SJSA1 (cell line): ENCODE data around the gene NAPG. TPM values are rescaled to one million over a fixed set of nuclear protein-coding genes. Genes with fewer than 3 reads are reported as not detected.
"Not testable (repeated sequence)": the region's sequence is repeated elsewhere in the genome, so short reads cannot be mapped to it uniquely, and the experiment has no call there.

ENCODE experiments used
- DNase-seq, 2 experiments: peaks; one replicate each; pipeline ENCODE4 v3.0.0-alpha.2; 2015 to 2020; ENCODE audit warnings: low spot score in 2 of 2, low read depth in 1 of 2
- H3K27ac ChIP-seq: fragments of 250-450 bp; sonication (Bioruptor Pico); 2 replicates; pipeline ENCODE4 v1.5.1; 2020; ENCODE audit warnings: mild to moderate bottlenecking, moderate library complexity
- H3K27me3 ChIP-seq: fragments of 250-450 bp; sonication (Bioruptor Pico); replicated peaks from 2 replicates; pipeline ENCODE4 v1.5.1; 2020; ENCODE audit warnings: mild to moderate bottlenecking, moderate library complexity
- H3K36me3 ChIP-seq: fragments of 250-450 bp; sonication (Bioruptor Pico); 2 replicates; pipeline ENCODE4 v1.5.1; 2020; ENCODE audit warnings: mild to moderate bottlenecking
- H3K4me1 ChIP-seq: fragments of 250-450 bp; sonication (Bioruptor Pico); replicated peaks from 2 replicates; pipeline ENCODE4 v1.6.1; 2021; ENCODE audit warnings: mild to moderate bottlenecking
- H3K4me3 ChIP-seq: fragments of 250-450 bp; sonication (Bioruptor Pico); 2 replicates; pipeline ENCODE4 v1.5.1; 2020; ENCODE audit warnings: mild to moderate bottlenecking
- H3K9me3 ChIP-seq: fragments of 250-450 bp; sonication (Bioruptor Pico); replicated peaks from 2 replicates; pipeline ENCODE4 v1.5.1; 2020; ENCODE audit warnings: mild to moderate bottlenecking
- total RNA-seq: library from RNA; depleted of rRNA; stranded (reverse); fragments of >200 nt; shearing (Covaris generic); gene quantifications from 2 replicates; pipeline ENCODE4 v1.2.3, GENCODE V29; 2014; rRNA removed

NAPG gene
- total RNA-seq, 1 experiment from 2014 or later, result 62.4 TPM

DNA sequence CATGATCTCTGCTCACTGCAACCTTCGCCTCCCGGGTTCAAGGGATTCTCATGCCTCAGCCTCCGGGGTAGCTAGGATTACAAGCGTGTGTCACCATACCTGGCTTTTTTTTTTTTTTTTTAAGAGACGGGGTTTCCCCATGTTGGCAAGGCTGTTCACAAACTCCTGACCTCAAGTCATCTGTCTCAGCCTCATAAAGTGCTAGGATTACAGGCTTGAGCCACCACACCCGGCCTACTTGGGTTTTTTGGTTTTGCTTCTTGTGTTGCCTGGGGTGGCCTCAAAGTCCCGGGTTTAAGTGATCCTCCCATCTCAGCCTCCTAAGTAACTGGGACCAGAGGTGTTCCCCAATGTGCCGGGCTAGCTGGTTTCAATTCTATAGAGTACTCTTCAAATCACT, 64.6 kb downstream of the NAPG start:
- H3K9me3 ChIP-seq, result no peaks in the 10 kb centered on the region
- H3K27me3 ChIP-seq, result no peaks in the 10 kb centered on the region
- no peaks in the 10 kb centered on the region for H3K36me3 ChIP-seq
- no peak overlapping the region for H3K27ac ChIP-seq
- DNase-seq, result no peak
- no peaks in the 10 kb centered on the region for H3K4me1 ChIP-seq
- no peak overlapping the region for H3K4me3 ChIP-seq

DNA sequence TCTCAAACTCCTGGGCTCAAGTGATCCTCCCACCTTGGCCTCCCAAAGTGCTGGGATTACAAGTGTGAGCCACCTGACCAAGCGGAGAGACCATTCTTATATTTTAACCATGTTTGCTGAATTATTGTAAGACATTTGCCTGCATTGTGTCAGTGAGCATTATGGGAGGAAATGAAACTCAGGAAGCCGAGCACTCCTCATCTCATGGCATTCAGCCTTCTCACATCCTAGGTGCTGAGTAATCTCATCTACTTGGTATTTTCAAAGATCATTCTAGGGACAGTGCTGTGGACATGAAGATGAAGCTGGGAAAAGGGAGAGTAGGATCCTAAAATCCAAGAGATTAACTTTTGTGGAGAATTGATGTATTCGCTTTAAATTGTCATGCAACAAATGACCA, 66.1 kb downstream of the NAPG start:
- Histone ChIP-seq H3K27ac (no peak overlapping the region), H3K4me1 (no peaks in the 10 kb centered on the region), H3K36me3 (no peaks in the 10 kb centered on the region), H3K4me3 (no peak overlapping the region), H3K27me3 (no peaks in the 10 kb centered on the region), H3K9me3 (no peaks in the 10 kb centered on the region)
- no peak for DNase-seq

DNA sequence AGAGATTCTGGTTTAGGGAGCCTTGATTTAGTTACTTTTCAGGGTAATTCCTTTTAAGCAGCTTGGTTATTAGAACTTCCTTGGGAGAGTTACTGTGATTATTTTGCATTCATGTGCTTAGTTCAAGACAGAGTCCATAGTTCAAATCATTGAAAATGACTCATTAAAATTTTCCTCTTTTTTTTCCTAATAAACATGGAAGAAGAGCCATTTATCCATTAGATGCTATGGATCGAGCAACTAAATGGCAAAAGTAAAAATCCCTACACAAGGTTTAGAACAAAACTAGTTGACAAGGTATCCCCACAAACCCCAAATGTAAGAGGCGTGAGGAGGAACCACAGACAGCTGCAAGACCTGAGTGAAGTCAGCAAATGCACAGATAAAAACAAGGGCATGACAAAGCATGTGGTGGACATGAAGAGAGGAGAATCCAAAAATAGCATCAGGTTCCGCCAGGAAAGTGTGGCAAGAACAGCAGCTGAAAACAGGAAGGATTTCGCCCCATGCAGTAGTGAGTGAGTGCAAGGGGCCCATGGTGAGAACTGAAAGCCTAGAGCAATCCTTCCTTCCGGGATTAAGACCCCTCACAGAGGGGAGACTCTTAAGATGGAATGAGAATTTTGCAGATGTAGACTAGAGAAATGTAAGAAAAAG, 67.7 kb downstream of the NAPG start:
- not testable (repeated sequence) for DNase-seq, H3K27me3 ChIP-seq, H3K9me3 ChIP-seq, H3K27ac ChIP-seq, H3K36me3 ChIP-seq, H3K4me3 ChIP-seq, H3K4me1 ChIP-seq

DNA sequence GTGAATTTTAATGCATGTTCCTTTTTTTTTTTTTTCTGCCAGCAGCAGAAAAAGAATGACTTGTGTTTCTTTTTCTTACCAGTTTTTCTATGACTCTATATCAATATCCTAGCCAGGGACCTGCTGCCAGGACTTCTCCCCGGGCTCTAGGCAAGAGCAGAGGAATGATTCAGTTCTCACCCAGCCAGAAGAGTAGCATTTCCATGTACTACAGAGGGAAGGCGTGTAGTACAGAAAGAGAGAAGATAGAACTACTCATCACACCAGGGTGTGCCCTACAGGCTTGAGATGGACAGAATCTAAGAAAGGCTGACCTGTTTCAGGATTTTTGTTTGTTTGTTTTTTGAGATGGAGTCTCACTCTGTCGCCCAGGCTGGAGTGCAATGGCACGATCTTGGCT, 70.1 kb downstream of the NAPG start:
- not testable (repeated sequence) for H3K4me3 ChIP-seq, H3K4me1 ChIP-seq, H3K36me3 ChIP-seq, H3K9me3 ChIP-seq, H3K27ac ChIP-seq, DNase-seq, H3K27me3 ChIP-seq

DNA sequence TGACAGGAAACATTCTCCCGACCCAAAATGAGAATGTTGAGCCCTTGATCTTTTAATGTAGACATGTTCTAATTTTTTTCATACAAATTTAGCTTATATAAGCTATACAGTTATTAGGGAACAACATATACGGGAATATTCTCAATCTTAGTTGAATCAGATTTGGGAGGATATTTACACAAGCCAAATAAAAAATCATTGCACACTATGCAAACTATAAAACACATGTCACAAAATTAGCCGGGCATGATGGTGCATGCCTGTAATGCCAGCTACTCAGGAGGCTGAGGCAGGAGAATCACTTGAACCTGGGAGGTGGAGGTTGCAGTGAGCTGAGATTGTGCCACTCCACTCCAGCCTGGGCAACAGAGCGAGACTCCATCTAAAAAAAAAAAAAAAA, 71.9 kb downstream of the NAPG start:
- not testable (repeated sequence) for H3K27me3 ChIP-seq, H3K36me3 ChIP-seq, DNase-seq, H3K27ac ChIP-seq, H3K4me1 ChIP-seq, H3K9me3 ChIP-seq, H3K4me3 ChIP-seq

DNA sequence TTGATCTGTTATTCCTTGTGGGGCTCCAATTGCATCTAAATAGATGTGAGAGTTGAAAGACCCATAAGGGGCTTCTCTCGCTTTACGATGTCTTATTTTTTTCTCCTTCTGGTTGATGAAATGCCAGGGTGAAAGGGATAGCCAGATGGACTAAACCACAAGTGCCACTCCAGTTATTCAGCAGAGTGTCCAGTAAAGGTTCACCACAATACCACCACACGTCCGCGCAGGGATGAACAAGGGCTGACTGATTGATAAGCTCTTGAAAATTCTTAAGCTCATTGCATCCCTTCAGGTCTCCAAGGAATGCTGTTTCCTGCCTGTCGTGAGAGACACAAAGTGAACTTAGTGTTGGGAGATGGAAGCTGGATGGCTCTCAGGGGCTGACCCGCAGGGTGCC, 74.9 kb downstream of the NAPG start:
- H3K36me3 ChIP-seq, H3K27ac ChIP-seq, H3K4me1 ChIP-seq, H3K4me3 ChIP-seq, H3K27me3 ChIP-seq, H3K9me3 ChIP-seq, DNase-seq: not testable (repeated sequence)

Other genes starting within 250 kb of the NAPG start
- gene APCDD1, start 71.4 kb upstream of the NAPG start, total RNA-seq, result not detected in 2 replicates